Stimulated activated CD8-positive, alpha-beta memory T cell treated with anti-CD3 and anti-CD28 coated beads, Interleukin-4, amount 100 ng/mL, for 4 hours (primary cell): Measurements from ENCODE around the gene TATDN3.
A peak's percentile ranks its signal among the peaks of the same experiment; 100 is the strongest.
"Not testable (repeated sequence)": the region's sequence is repeated elsewhere in the genome, so short reads cannot be mapped to it uniquely, and the experiment has no call there.

ENCODE experiments used
- DNase-seq, 2 donors: peaks; one replicate each; pipeline ENCODE4 v3.0.0-alpha.2; 2020; ENCODE audit warnings: low read depth in 2 of 2, low spot score in 1 of 2

Gene TATDN3

GRCh38 chr1:212827831-212828278 is 36.2 kb downstream of the TATDN3 start:
- DNase-seq: no peak

- DNase-seq: no peak
Measured at GRCh38 chr1:212828395-212828794, 36.7 kb downstream of the TATDN3 start.

DNA sequence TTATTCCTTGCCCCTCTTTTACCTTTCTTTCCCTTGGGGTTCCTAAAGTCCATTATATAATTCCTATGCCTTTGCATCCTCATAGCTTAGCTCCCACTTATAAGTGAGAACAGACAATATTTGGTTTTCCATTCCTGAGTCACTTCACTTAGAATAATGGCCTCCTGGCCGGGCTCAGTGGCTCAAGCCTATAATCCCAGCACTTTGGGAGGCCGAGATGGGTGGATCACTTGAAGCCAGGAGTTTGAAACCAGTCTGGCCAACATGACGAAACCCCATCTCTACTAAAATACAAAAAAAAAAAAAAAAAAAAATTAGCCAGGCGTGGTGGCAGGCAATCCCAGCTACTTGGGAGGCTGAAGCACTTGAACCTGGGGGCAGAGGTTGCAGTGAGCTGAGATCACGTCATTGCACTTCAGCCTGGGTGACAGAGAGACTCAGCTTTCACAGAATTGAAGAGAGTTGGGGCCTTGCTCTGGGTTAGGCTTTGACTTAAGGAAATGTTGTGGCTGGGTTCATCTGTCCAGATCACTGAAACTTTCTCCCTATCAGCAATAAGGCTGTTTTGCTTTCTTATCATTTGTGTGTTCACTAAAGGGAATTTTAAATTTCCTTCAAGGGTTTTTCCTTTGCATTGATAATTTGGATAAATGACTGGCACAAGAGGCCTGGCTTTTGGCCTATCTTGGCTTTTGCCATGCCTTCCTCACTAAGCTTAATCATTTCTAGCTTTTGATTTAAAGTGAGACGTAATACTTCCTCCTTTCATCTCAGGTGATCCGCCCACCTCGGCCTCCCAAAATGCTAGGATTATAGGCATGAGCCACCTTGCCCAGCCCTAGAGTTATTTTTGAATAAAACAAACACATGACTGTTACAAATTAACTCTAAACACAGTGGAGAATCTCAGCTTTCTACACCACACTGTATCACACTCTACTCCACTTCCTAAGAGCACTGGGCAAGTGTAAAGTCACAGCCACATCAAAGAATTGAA is 41.8 kb downstream of the TATDN3 start:
- DNase-seq: not testable (repeated sequence)

GRCh38 chr1:212838145-212838544 is 46.5 kb downstream of the TATDN3 start:
- no peak for DNase-seq

GRCh38 chr1:212844521-212844920 is 52.8 kb downstream of the TATDN3 start:
- not testable (repeated sequence) for DNase-seq

- no peak for DNase-seq
Measured at GRCh38 chr1:212847549-212847948, 55.9 kb downstream of the TATDN3 start, which contains the start of gene SPATA45. Gene SPATA45, minus strand, starts transcription at chr1:212847649. Its CDS starts 11,500 bp downstream, at chr1:212836149.

- DNase-seq: no peak
Measured at GRCh38 chr1:212852105-212852688, 60.5 kb downstream of the TATDN3 start.

- no peak for DNase-seq
Measured at GRCh38 chr1:212853658-212854057, 62.0 kb downstream of the TATDN3 start.

GRCh38 chr1:212856755-212857154 is 65.1 kb downstream of the TATDN3 start:
- no peak for DNase-seq

GRCh38 chr1:212857992-212858460 is 66.3 kb downstream of the TATDN3 start, which contains the start of gene FLVCR1:
Gene FLVCR1, plus strand, starts transcription at chr1:212858275. Its CDS starts 178 bp downstream, at chr1:212858453.
- DNase-seq: peak; percentile 70 to 89

- DNase-seq: no peak
Measured at GRCh38 chr1:212858461-212859265, 67.0 kb downstream of the TATDN3 start.

- DNase-seq: no peak
Measured at GRCh38 chr1:212860713-212861581, 69.3 kb downstream of the TATDN3 start.

DNA sequence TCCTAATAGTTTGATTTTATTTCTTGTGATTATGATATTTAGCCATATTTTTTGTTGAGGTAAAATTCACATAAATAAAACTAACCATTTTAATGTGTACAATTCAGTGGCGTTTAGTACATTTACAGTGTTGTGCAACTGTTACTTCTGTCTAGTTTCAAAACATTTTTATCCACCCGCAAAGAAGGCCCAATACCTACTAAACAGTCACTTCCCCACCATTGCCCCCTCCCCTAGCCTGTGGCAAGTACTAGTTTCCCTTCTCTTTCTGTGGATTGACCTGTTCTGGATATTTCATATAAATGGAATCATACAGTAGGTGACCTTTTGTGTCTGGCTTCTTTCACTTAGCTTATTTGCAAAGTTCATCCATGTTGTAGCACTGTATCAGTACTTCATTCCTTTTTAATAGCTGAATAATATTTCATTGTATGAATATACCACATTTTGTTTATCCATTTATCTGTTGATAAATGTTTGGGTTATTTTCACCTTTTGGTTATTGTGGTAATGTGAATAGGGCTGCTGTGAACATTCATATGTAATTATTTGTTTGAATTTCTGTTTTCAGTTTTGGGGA is 70.5 kb downstream of the TATDN3 start:
- DNase-seq: no peak

DNA sequence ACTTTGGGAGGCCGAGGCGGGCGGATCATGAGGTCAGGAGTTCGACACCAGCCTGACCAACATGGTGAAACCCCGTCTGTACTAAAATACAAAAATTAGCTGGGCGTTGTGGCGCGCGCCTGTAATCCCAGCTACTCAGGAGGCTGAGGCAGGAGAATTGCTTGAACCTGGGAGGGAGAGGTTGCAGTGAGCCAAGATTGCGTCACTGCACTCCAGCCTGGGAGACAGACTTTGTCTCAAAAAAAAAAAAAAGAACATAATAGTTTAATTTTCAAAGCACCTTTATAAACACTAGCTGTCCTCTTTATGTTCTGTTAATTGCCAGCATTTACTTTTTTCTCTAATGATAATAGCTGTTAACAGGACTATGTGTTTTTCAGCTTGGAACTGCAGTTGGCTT is 71.7 kb downstream of the TATDN3 start:
- not testable (repeated sequence) for DNase-seq

GRCh38 chr1:212864201-212864600 is 72.5 kb downstream of the TATDN3 start:
- DNase-seq: no peak
